Ectodermal cell (in vitro differentiated cells): ENCODE measurements around the gene KIZ.
A peak's percentile ranks its signal among the peaks of the same experiment; 100 is the strongest.

Experiments
- H3K27ac ChIP-seq: 2 replicates; pipeline ENCODE4 v1.7.0; 2013; ENCODE audit warnings: mild to moderate bottlenecking, low read depth, low read length; ENCODE audit not compliant: insufficient read depth, poor library complexity, severe bottlenecking
- H3K27me3 ChIP-seq: 2 replicates; pipeline ENCODE4 v1.7.0; 2013; ENCODE audit warnings: mild to moderate bottlenecking, low read length; ENCODE audit not compliant: insufficient read depth, control insufficient read depth, poor library complexity, severe bottlenecking
- H3K36me3 ChIP-seq: one replicate; pipeline ENCODE4 v1.7.0; 2013; ENCODE audit warnings: low read length; ENCODE audit not compliant: control insufficient read depth, insufficient read depth
- H3K4me1 ChIP-seq: one replicate; pipeline ENCODE4 v1.7.0; 2013; ENCODE audit warnings: low read length; ENCODE audit not compliant: control insufficient read depth, insufficient read depth
- H3K4me3 ChIP-seq: 2 replicates; pipeline ENCODE4 v1.7.0; 2013; ENCODE audit warnings: low read depth, low read length, control low read depth; ENCODE audit not compliant: insufficient read depth
- H3K9me3 ChIP-seq: 2 replicates; pipeline ENCODE4 v1.7.0; 2013; ENCODE audit warnings: mild to moderate bottlenecking, low read length, moderate library complexity; ENCODE audit not compliant: control insufficient read depth
- WGBS, 2 experiments: methylation state at CpG; one replicate each; pipeline ENCODE4 v1.1.7; 2013; ENCODE audit warnings: missing lambda C conversion rate in 2 of 2; 5-methylcytosine and 5-hydroxymethylcytosine counted together

KIZ gene

GRCh38 chr20:21189761-21190523 lies 64.1 kb downstream of the KIZ start:
- Histone ChIP-seq H3K9me3 (no peaks in the 10 kb centered on the region), H3K27ac (peak overlapping the region; percentile 93), H3K4me3 (peak overlapping the region; percentile 24), H3K4me1 (peaks cover 39% of the 10 kb centered on the region), H3K27me3 (no peaks in the 10 kb centered on the region), H3K36me3 (no peaks in the 10 kb centered on the region)
- 0% methylated on average over 9 to 10 of the region's 10 CpGs for WGBS, 2 experiments

GRCh38 chr20:21190869-21191268 lies 65.0 kb downstream of the KIZ start:
- H3K36me3 ChIP-seq, result no peaks in the 10 kb centered on the region
- H3K4me3 ChIP-seq, result no peak overlapping the region
- 7 to 29% methylated on average over 1 of the region's 1 CpG for WGBS, 2 experiments
- peaks cover 39% of the 10 kb centered on the region for H3K4me1 ChIP-seq
- no peaks in the 10 kb centered on the region for H3K9me3 ChIP-seq
- no peaks in the 10 kb centered on the region for H3K27me3 ChIP-seq
- H3K27ac ChIP-seq, result peak overlapping the region; percentile 31

- H3K27me3 ChIP-seq, result no peaks in the 10 kb centered on the region
- peaks cover 39% of the 10 kb centered on the region for H3K4me1 ChIP-seq
- no peaks in the 10 kb centered on the region for H3K9me3 ChIP-seq
- peak overlapping the region; percentile 1 for H3K4me3 ChIP-seq
- H3K36me3 ChIP-seq, result no peaks in the 10 kb centered on the region
- 3 to 6% methylated on average over 5 of the region's 5 CpGs for WGBS, 2 experiments
- H3K27ac ChIP-seq, result peak overlapping the region; percentile 70
Observed at GRCh38 chr20:21191839-21192238, 66.0 kb downstream of the KIZ start.

GRCh38 chr20:21202259-21202658 lies 76.4 kb downstream of the KIZ start:
- no peak overlapping the region for H3K27ac ChIP-seq
- 86 to 89% methylated on average over 2 of the region's 2 CpGs for WGBS, 2 experiments
- H3K27me3 ChIP-seq, result no peaks in the 10 kb centered on the region
- H3K9me3 ChIP-seq, result no peaks in the 10 kb centered on the region
- no peaks in the 10 kb centered on the region for H3K4me1 ChIP-seq
- no peaks in the 10 kb centered on the region for H3K36me3 ChIP-seq
- no peak overlapping the region for H3K4me3 ChIP-seq

GRCh38 chr20:21203088-21203656 lies 77.3 kb downstream of the KIZ start:
- H3K4me1 ChIP-seq, result no peaks in the 10 kb centered on the region
- H3K4me3 ChIP-seq, result no peak overlapping the region
- no peaks in the 10 kb centered on the region for H3K27me3 ChIP-seq
- WGBS, 2 experiments, result 98% methylated on average over 4 of the region's 4 CpGs
- no peaks in the 10 kb centered on the region for H3K36me3 ChIP-seq
- no peaks in the 10 kb centered on the region for H3K9me3 ChIP-seq
- no peak overlapping the region for H3K27ac ChIP-seq

- Histone ChIP-seq H3K36me3 (no peaks in the 10 kb centered on the region), H3K9me3 (no peaks in the 10 kb centered on the region), H3K4me3 (no peak overlapping the region), H3K4me1 (no peaks in the 10 kb centered on the region), H3K27me3 (no peaks in the 10 kb centered on the region), H3K27ac (no peak overlapping the region)
- 94 to 98% methylated on average over 3 of the region's 3 CpGs for WGBS, 2 experiments
Observed at GRCh38 chr20:21206584-21206983, 80.7 kb downstream of the KIZ start.

- Histone ChIP-seq H3K9me3 (no peaks in the 10 kb centered on the region), H3K4me3 (no peak overlapping the region), H3K36me3 (no peaks in the 10 kb centered on the region), H3K27ac (no peak overlapping the region), H3K4me1 (peaks cover 6% of the 10 kb centered on the region), H3K27me3 (no peaks in the 10 kb centered on the region)
- 67 to 78% methylated on average over 3 of the region's 3 CpGs for WGBS, 2 experiments
Observed at GRCh38 chr20:21208999-21209398, 83.1 kb downstream of the KIZ start.

GRCh38 chr20:21209668-21210067 lies 83.8 kb downstream of the KIZ start:
- H3K36me3 ChIP-seq, result no peaks in the 10 kb centered on the region
- H3K9me3 ChIP-seq, result no peaks in the 10 kb centered on the region
- H3K4me1 ChIP-seq, result peaks cover 11% of the 10 kb centered on the region
- no peak overlapping the region for H3K27ac ChIP-seq
- H3K27me3 ChIP-seq, result no peaks in the 10 kb centered on the region
- WGBS, 2 experiments, result no CpG with 5 or more reads among the region's 1 CpG
- H3K4me3 ChIP-seq, result no peak overlapping the region

- Histone ChIP-seq H3K4me1 (peaks cover 11% of the 10 kb centered on the region), H3K36me3 (no peaks in the 10 kb centered on the region)
- 40 to 57% methylated on average over 2 of the region's 2 CpGs for WGBS, 2 experiments
Observed at GRCh38 chr20:21213691-21214090, 87.8 kb downstream of the KIZ start.

GRCh38 chr20:21214431-21214830 lies 88.5 kb downstream of the KIZ start:
- 6 to 15% methylated on average over 1 of the region's 1 CpG for WGBS, 2 experiments
- no peaks in the 10 kb centered on the region for H3K9me3 ChIP-seq
- H3K27me3 ChIP-seq, result no peaks in the 10 kb centered on the region
- H3K4me3 ChIP-seq, result no peak overlapping the region
- no peaks in the 10 kb centered on the region for H3K36me3 ChIP-seq
- H3K27ac ChIP-seq, result no peak overlapping the region
- H3K4me1 ChIP-seq, result peaks cover 11% of the 10 kb centered on the region

More at GRCh38 chr20:21213691-21214090, 87.8 kb downstream of the KIZ start:
- H3K27ac ChIP-seq, result no peak overlapping the region
- no peak overlapping the region for H3K4me3 ChIP-seq
- H3K9me3 ChIP-seq, result no peaks in the 10 kb centered on the region
- no peaks in the 10 kb centered on the region for H3K27me3 ChIP-seq
